ENCODE results near the gene TAF10.

GRCh38 chr11:6610591-6610990 is 1.4 kb downstream of the TAF10 start:
- TF ChIP-seq POLR2A (IDR thresholded peaks at IDR 0.05), result no peak
- no peak for TF ChIP-seq EP300 (IDR thresholded peaks at IDR 0.05; ENCODE audit: low read depth)
- TF ChIP-seq, protein P1, sequence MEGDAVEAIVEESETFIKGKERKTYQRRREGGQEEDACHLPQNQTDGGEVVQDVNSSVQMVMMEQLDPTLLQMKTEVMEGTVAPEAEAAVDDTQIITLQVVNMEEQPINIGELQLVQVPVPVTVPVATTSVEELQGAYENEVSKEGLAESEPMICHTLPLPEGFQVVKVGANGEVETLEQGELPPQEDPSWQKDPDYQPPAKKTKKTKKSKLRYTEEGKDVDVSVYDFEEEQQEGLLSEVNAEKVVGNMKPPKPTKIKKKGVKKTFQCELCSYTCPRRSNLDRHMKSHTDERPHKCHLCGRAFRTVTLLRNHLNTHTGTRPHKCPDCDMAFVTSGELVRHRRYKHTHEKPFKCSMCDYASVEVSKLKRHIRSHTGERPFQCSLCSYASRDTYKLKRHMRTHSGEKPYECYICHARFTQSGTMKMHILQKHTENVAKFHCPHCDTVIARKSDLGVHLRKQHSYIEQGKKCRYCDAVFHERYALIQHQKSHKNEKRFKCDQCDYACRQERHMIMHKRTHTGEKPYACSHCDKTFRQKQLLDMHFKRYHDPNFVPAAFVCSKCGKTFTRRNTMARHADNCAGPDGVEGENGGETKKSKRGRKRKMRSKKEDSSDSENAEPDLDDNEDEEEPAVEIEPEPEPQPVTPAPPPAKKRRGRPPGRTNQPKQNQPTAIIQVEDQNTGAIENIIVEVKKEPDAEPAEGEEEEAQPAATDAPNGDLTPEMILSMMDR (IDR thresholded peaks at IDR 0.05), result no peak
- TF ChIP-seq POLR2AphosphoS5 (IDR thresholded peaks at IDR 0.05), result no peak

Measured in transverse colon (tissue), 4 donors.